ENCODE measurements around the gene SCARF2.

- no peak for TF ChIP-seq POLR2AphosphoS5 (IDR thresholded peaks at IDR 0.05)
- TF ChIP-seq CTCF (IDR thresholded peaks at IDR 0.05), result no peak
- TF ChIP-seq EP300 (IDR thresholded peaks at IDR 0.05), result no peak
- TF ChIP-seq POLR2A (IDR thresholded peaks at IDR 0.05), result no peak
These were observed 49.4 kb downstream of the SCARF2 start for GRCh38 chr22:20388200-20388599.

Measured in stomach (tissue), 4 donors.